H1 (cell line): Measurements from ENCODE around the gene NTRK1.

Experiments
- BRCA1 ChIP-seq: IDR thresholded peaks from 2 replicates; pipeline ENCODE4 v1.6.1; 2012; ENCODE audit warnings: low read depth, low read length, improper control_type of control experiment
- CHD1 ChIP-seq: IDR thresholded peaks from 2 replicates; pipeline ENCODE4 v1.6.1; 2012; ENCODE audit warnings: low read depth, low read length, improper control_type of control experiment
- CTCF ChIP-seq, 3 experiments: IDR thresholded peaks; 1 replicate in 2 of 3; 2 replicates in 1 of 3; pipeline versions ENCODE4 v1.5.1 to v1.6.1; 2011; ENCODE audit warnings: low read length in 3 of 3, mild to moderate bottlenecking in 3 of 3, inconsistent platforms in 2 of 3, low read depth in 1 of 3, moderate library complexity in 1 of 3; ENCODE audit not compliant: insufficient read depth in 1 of 3; ENCODE audit errors: control extremely low read depth in 1 of 3
- EZH2 ChIP-seq: fragments of 200-600 bp; sonication (generic); IDR thresholded peaks from 2 replicates; pipeline ENCODE4 v1.7.1; 2012; ENCODE audit warnings: low read depth, mild to moderate bottlenecking, moderate library complexity, low read length, inconsistent platforms; ENCODE audit not compliant: severe bottlenecking
- GABPA ChIP-seq: IDR thresholded peaks from 2 replicates; pipeline ENCODE4 v1.6.1; 2011; ENCODE audit warnings: mild to moderate bottlenecking, low read length, moderate library complexity, borderline replicate concordance; ENCODE audit not compliant: insufficient read depth
- KDM1A ChIP-seq: fragments of 200-600, 300-600 bp; sonication (generic); IDR thresholded peaks from 2 replicates; pipeline ENCODE4 v1.7.1; 2016; ENCODE audit warnings: mild to moderate bottlenecking, low read length, borderline replicate concordance
- KDM5A ChIP-seq: fragments of 200-600 bp; IDR thresholded peaks from 2 replicates; pipeline ENCODE4 v1.7.1; 2012; ENCODE audit warnings: mild to moderate bottlenecking, low read length, inconsistent platforms, mixed read lengths
- POLR2A ChIP-seq, 2 experiments: IDR thresholded peaks; 1 replicate in 1 of 2; 2 replicates in 1 of 2; pipeline ENCODE4 v1.6.1; 2011; ENCODE audit warnings: low read depth in 2 of 2, low read length in 2 of 2, mild to moderate bottlenecking in 2 of 2; ENCODE audit errors: control extremely low read depth in 1 of 2
- RAD21 ChIP-seq, 2 experiments: IDR thresholded peaks in 1 of 2; conservative IDR thresholded peaks in 1 of 2; 2 replicates each; pipeline ENCODE4 v1.6.1; 2011; ENCODE audit warnings: low read depth in 2 of 2, low read length in 2 of 2, improper control_type of control experiment in 1 of 2, inconsistent platforms in 1 of 2, mild to moderate bottlenecking in 1 of 2, moderate library complexity in 1 of 2
- SP4 ChIP-seq: IDR thresholded peaks from 2 replicates; pipeline ENCODE4 v1.6.1; 2012; ENCODE audit warnings: low read length, inconsistent platforms
- SUZ12 ChIP-seq: fragments of 200-600 bp; sonication (generic); IDR thresholded peaks from 2 replicates; pipeline ENCODE4 v1.6.1; 2012; ENCODE audit warnings: mild to moderate bottlenecking, inconsistent platforms, low read length, moderate library complexity, mixed read lengths
- TCF12 ChIP-seq: IDR thresholded peaks from 2 replicates; pipeline ENCODE4 v1.6.1; 2011; ENCODE audit warnings: low read depth, mild to moderate bottlenecking, low read length
- TF ChIP-seq, protein P1 (sequence below): IDR thresholded peaks from 2 replicates; pipeline ENCODE4 v1.6.1; 2012; ENCODE audit warnings: inconsistent platforms

DNA sequence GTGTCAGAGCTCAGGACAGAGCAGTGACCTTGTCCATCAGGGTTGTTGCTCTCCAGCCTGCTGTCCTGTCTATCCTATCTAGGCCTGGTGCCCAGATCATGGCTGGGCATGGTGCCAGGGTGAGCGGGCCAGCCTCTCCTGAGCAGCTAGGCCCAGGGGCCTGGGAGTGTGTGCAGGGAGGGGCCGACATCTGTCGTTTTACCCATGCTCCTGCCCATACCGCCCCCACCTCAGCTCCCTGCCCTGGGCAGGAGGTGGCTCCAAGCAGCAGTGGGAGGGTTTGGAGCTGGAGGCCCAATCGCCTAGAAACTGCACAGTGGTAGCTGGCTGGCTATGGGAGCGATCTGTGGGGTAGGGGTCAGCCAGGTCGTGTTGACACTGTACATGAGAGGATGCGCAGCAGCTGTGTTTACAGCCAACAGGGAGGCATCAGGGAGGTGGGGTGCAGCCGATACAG, 8.2 kb upstream of the NTRK1 start:
- no peak for TF ChIP-seq SUZ12
- TF ChIP-seq CTCF (IDR thresholded peaks at IDR 0.05; ENCODE audit: control extremely low read depth in 1 of 3, insufficient read depth in 1 of 3, low read depth in 1 of 3, low read length in 3 of 3), result no peak
- TF ChIP-seq EZH2, result no peak
- TF ChIP-seq TCF12, result no peak
- TF ChIP-seq, protein P1, sequence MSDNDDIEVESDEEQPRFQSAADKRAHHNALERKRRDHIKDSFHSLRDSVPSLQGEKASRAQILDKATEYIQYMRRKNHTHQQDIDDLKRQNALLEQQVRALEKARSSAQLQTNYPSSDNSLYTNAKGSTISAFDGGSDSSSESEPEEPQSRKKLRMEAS, result no peak
- no peak for TF ChIP-seq KDM1A
- TF ChIP-seq SP4, result no peak
- no peak for TF ChIP-seq POLR2A (IDR thresholded peaks at IDR 0.05; ENCODE audit: control extremely low read depth in 1 of 2, low read depth in 2 of 2, low read length in 2 of 2)
- TF ChIP-seq GABPA, result no peak
- no peak for TF ChIP-seq KDM5A
- TF ChIP-seq RAD21 (IDR thresholded peaks at IDR 0.05 in 1 of 2, conservative IDR thresholded peaks at IDR 0.05 in 1 of 2; ENCODE audit: low read depth in 2 of 2, low read length in 2 of 2), result no peak
- TF ChIP-seq BRCA1, result no peak
- TF ChIP-seq CHD1, result no peak
